Uterus (tissue), 2 donors: ENCODE data around the gene WIZ.

Source experiments
- POLR2A ChIP-seq, 2 donors: fragments of 450-650 bp; IDR thresholded peaks; one replicate each; pipeline ENCODE4 v1.6.1; 2016; ENCODE audit warnings: antibody characterized with exemption in 2 of 2, mild to moderate bottlenecking in 1 of 2, moderate library complexity in 1 of 2
- TF ChIP-seq, protein P1 (sequence below), 4 experiments: fragments of 200-600 bp in 2 of 4; fragments of 450-650 bp in 2 of 4; sonication (generic) in 2 of 4; IDR thresholded peaks; one replicate each; pipeline ENCODE4 v1.5.1; 2016 to 2019; ENCODE audit warnings: antibody characterized with exemption in 4 of 4, mild to moderate bottlenecking in 2 of 4, moderate library complexity in 1 of 4

DNA sequence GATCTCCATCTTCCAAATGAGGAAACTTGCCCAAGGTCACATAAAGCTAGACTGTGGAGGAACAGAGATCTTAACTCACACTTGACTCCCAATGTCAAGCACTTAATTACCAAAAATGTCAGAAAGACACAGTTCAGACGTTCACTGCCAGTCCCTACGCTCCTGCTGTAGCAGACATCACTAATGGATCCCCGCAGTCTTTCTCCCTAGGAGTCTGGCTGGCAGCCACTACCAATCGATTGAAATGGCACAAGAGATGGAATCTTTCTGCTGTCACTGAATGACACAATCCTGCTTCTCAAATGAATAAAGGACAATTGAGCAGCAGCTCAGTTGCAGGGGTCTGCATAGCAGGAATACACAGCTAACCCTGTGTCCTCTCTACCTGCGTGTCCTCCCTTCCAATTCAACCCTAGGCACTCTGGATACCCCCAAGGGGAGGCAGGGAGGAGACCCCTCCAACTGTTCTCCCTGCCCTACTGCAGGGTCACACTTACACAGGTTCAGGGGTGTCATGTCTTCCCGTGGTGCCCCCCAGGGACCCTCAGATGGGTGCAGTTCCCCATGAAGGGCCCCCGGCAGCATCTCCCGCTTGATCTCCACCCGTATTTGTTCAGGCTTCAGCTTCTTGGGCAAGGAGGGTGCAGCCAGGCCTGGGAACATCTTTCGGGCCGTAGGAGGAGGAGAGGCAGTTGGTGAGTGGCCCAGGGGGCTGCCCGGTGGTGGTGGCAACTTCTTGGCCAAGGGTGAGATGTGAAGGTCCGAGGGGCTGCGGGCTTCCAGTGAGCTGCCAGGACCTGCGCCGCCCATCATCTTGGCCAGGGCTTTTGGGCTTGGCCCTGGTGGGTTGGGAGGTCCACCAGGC lies 23.0 kb downstream of the WIZ start:
- TF ChIP-seq, protein P1, sequence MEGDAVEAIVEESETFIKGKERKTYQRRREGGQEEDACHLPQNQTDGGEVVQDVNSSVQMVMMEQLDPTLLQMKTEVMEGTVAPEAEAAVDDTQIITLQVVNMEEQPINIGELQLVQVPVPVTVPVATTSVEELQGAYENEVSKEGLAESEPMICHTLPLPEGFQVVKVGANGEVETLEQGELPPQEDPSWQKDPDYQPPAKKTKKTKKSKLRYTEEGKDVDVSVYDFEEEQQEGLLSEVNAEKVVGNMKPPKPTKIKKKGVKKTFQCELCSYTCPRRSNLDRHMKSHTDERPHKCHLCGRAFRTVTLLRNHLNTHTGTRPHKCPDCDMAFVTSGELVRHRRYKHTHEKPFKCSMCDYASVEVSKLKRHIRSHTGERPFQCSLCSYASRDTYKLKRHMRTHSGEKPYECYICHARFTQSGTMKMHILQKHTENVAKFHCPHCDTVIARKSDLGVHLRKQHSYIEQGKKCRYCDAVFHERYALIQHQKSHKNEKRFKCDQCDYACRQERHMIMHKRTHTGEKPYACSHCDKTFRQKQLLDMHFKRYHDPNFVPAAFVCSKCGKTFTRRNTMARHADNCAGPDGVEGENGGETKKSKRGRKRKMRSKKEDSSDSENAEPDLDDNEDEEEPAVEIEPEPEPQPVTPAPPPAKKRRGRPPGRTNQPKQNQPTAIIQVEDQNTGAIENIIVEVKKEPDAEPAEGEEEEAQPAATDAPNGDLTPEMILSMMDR (IDR thresholded peaks at IDR 0.05): no peak
- TF ChIP-seq POLR2A (IDR thresholded peaks at IDR 0.05): no peak
